K562 (cell line): ENCODE data around the gene ARHGAP9. TPM values are rescaled to one million over a fixed set of nuclear protein-coding genes. Genes with fewer than 3 reads are reported as not detected.

ENCODE experiments used
- ARID2 ChIP-seq: fragments of 450-650 bp; IDR thresholded peaks from 2 replicates; pipeline ENCODE4 v1.6.1; 2017; ENCODE audit warnings: antibody characterized with exemption, mild to moderate bottlenecking
- CBX1 ChIP-seq: sonication (generic); IDR thresholded peaks from 2 replicates; pipeline ENCODE4 v1.6.1; 2016; ENCODE audit warnings: antibody characterized with exemption, low read depth, mild to moderate bottlenecking
- DMBX1 ChIP-seq: fragments of 250-450 bp; sonication (Bioruptor Pico); IDR thresholded peaks from 2 replicates; pipeline ENCODE4 v1.8.0; 2022; ENCODE audit warnings: inconsistent platforms, mild to moderate bottlenecking, moderate library complexity, borderline replicate concordance
- ETV1 ChIP-seq: fragments of 450-650 bp; conservative IDR thresholded peaks from 2 replicates; pipeline ENCODE4 v1.6.1; 2016; ENCODE audit warnings: missing genetic modification characterization, control low read depth, low read depth, missing compliant biosample characterization
- FUS ChIP-seq: fragments of 200-400 bp; formaldehyde crosslinking; optimal IDR thresholded peaks from 2 replicates; pipeline ENCODE3; 2017; ENCODE audit warnings: low read depth, low read length
- HNRNPH1 ChIP-seq: fragments of 200-400 bp; formaldehyde crosslinking; optimal IDR thresholded peaks from 2 replicates; pipeline ENCODE3; 2017; ENCODE audit warnings: low read depth, mild to moderate bottlenecking, low read length, moderate library complexity
- HSF4 ChIP-seq: fragments of 250-450 bp; sonication (Bioruptor Pico); IDR thresholded peaks from 2 replicates; pipeline ENCODE4 v2.1.2; 2022; ENCODE audit warnings: mild to moderate bottlenecking, moderate library complexity, borderline replicate concordance
- JUNB ChIP-seq: fragments of 450-650 bp; formaldehyde crosslinking; conservative IDR thresholded peaks from 2 replicates; pipeline ENCODE4 v1.4.0; 2020; ENCODE audit warnings: mild to moderate bottlenecking
- MYBL2 ChIP-seq, 2 experiments: fragments of 450-650 bp in 1 of 2; sonication (generic) in 1 of 2; formaldehyde crosslinking in 1 of 2; IDR thresholded peaks; 2 replicates each; pipeline versions ENCODE4 v1.6.1 to v1.8.1; 2017 to 2022; ENCODE audit warnings: borderline replicate concordance in 1 of 2, inconsistent platforms in 1 of 2, low read depth in 1 of 2, mild to moderate bottlenecking in 1 of 2, missing genetic modification reagents in 1 of 2, moderate library complexity in 1 of 2
- NR2C2 ChIP-seq, 2 experiments: fragments of 200-800 bp in 1 of 2; sonication (Bioruptor generic) in 1 of 2; sonication (generic) in 1 of 2; formaldehyde crosslinking in 1 of 2; IDR thresholded peaks; 2 replicates each; pipeline versions ENCODE4 v1.6.1 to v1.8.0; 2016 to 2022; ENCODE audit warnings: mild to moderate bottlenecking in 1 of 2, missing compliant biosample characterization in 1 of 2, missing genetic modification characterization in 1 of 2, missing genetic modification reagents in 1 of 2
- SMARCE1 ChIP-seq: fragments of 450-650 bp; IDR thresholded peaks from 2 replicates; pipeline ENCODE4 v1.7.1; 2016; ENCODE audit warnings: mild to moderate bottlenecking
- ZBTB8A ChIP-seq: fragments of 450-650 bp; IDR thresholded peaks from 2 replicates; pipeline ENCODE4 v1.6.1; 2018; ENCODE audit warnings: mild to moderate bottlenecking, moderate library complexity; ENCODE audit not compliant: partially characterized antibody
- ZNF324 ChIP-seq: fragments of 250-450 bp; sonication (Bioruptor Pico); IDR thresholded peaks from 2 replicates; pipeline ENCODE4 v1.4.0; 2020; ENCODE audit warnings: mild to moderate bottlenecking
- ZNF717 ChIP-seq: fragments of 250-450 bp; sonication (Bioruptor Pico); IDR thresholded peaks from 2 replicates; pipeline ENCODE4 v1.5.0; 2021
- ZNF75A ChIP-seq: fragments of 450-650 bp; formaldehyde crosslinking; IDR thresholded peaks from 2 replicates; pipeline ENCODE4 v1.4.0; 2020; ENCODE audit warnings: mild to moderate bottlenecking
- ZNF76 ChIP-seq: fragments of 250-450 bp; sonication (Bioruptor Pico); IDR thresholded peaks from 2 replicates; pipeline ENCODE4 v1.4.0; 2020; ENCODE audit warnings: mild to moderate bottlenecking, moderate library complexity, borderline replicate concordance
- polyA plus RNA-seq, 8 experiments: library from polyadenylated mRNA; depleted of rRNA in 4 of 8; stranded (reverse) in 5 of 8; unstranded in 3 of 8; fragments of >200 nt; fragmentation: Nextera tagmentation in 2 of 8; fragmentation: Illumina TruSeq in 1 of 8; extraction: Ambion mirVana in 2 of 8; extraction: Trizol in 1 of 8; gene quantifications; 2 replicates each; pipeline versions ENCODE4 v1.2.1 to v1.2.3, GENCODE V29; 2011 to 2014; ENCODE audit warnings: inconsistent platforms in 1 of 8, missing spikeins in 1 of 8
- total RNA-seq, 7 experiments: library from RNA; depleted of rRNA in 6 of 7; stranded (reverse); fragments of >200 nt in 6 of 7; fragmentation: Illumina TruSeq in 2 of 7; extraction: Trizol in 2 of 7; gene quantifications; 2 replicates each; pipeline versions ENCODE4 v1.2.1 to v1.2.3, GENCODE V29; 2011 to 2021; ENCODE audit warnings: low replicate concordance in 1 of 7
- TF ChIP-seq, protein P1 (sequence below): fragments of 450-650 bp; formaldehyde crosslinking; IDR thresholded peaks from 2 replicates; pipeline ENCODE4 v1.4.0; 2022; ENCODE audit warnings: mild to moderate bottlenecking, moderate library complexity
- TF ChIP-seq, protein P2 (sequence below), 3 experiments: fragments of 200-800 bp in 1 of 3; fragments of 250-450 bp in 1 of 3; fragments of 450-650 bp in 1 of 3; sonication (Bioruptor Pico) in 1 of 3; sonication (Bioruptor generic) in 1 of 3; formaldehyde crosslinking in 1 of 3; IDR thresholded peaks; 2 replicates each; pipeline versions ENCODE4 v1.6.1 to v1.8.0; 2016 to 2022; ENCODE audit warnings: mild to moderate bottlenecking in 2 of 3, missing genetic modification characterization in 2 of 3, missing compliant biosample characterization in 1 of 3, moderate library complexity in 1 of 3
- TF ChIP-seq, protein P3 (sequence below): fragments of 250-450 bp; sonication (Bioruptor Pico); IDR thresholded peaks from 2 replicates; pipeline ENCODE4 v1.4.0; 2020; ENCODE audit warnings: mild to moderate bottlenecking, moderate library complexity, borderline replicate concordance

ARHGAP9 gene
- total and polyA plus RNA-seq, 9 of the 15 experiments (the other 6 are each of a cell fraction or from before 2014, with no cell fraction given) = 1.5 to 10.2 (median 5.1) TPM

DNA sequence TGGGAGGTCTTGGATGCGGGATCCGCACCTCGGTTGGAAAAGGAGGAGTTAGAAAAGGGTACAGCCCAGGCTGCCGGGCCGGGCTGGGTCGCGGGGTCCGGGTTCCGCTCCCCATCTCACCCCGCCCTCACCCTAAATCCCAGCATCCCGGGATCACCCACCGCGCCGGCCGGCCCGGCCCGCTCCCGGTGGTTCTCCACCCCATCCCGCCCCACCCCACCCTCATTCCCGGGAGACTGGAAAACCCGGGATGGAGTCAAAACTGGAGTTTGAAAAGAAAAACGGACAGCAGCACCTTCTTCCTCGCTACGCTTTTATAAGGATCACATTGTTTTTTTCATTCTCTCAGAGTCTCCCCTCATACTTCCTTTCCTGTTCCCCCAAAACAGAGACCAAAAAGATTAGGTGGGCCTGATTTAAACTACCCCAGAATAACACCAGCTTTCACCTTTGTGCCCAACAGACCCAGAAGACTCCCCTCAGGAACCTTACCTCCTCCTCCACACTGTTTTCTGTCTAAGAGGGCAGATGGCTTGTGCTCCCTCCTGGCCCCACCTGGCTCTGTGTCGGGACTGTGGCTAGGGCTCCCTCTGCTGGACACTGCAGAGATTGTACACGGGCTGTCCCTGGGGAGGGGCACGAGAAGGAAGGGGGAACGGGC, 17.3 kb downstream of the ARHGAP9 start (continued):
- no peak for TF ChIP-seq NR2C2 (CRISPR knock-in tag; IDR thresholded peaks at IDR 0.05)
- no peak for TF ChIP-seq NR2C2 (tag; IDR thresholded peaks at IDR 0.05)
- TF ChIP-seq, protein P1, sequence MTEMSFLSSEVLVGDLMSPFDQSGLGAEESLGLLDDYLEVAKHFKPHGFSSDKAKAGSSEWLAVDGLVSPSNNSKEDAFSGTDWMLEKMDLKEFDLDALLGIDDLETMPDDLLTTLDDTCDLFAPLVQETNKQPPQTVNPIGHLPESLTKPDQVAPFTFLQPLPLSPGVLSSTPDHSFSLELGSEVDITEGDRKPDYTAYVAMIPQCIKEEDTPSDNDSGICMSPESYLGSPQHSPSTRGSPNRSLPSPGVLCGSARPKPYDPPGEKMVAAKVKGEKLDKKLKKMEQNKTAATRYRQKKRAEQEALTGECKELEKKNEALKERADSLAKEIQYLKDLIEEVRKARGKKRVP (CRISPR knock-in tag) = no peak
- no peak for TF ChIP-seq CBX1
- no peak for TF ChIP-seq HSF4 (CRISPR knock-in tag)
- no peak for TF ChIP-seq DMBX1 (CRISPR knock-in tag)
- no peak for TF ChIP-seq ARID2
- no peak for TF ChIP-seq ZNF324 (CRISPR knock-in tag)
- TF ChIP-seq ZBTB8A = no peak
- TF ChIP-seq HNRNPH1 = no peak
- TF ChIP-seq SMARCE1 = no peak
- TF ChIP-seq ETV1 (tag) = no peak; the same call in 1 of the 2 replicates
- TF ChIP-seq JUNB (CRISPR knock-in tag) = no peak
- TF ChIP-seq ZNF717 (CRISPR knock-in tag) = no peak
- no peak for TF ChIP-seq FUS
- no peak for TF ChIP-seq ZNF76 (CRISPR knock-in tag)
- TF ChIP-seq, protein P2, sequence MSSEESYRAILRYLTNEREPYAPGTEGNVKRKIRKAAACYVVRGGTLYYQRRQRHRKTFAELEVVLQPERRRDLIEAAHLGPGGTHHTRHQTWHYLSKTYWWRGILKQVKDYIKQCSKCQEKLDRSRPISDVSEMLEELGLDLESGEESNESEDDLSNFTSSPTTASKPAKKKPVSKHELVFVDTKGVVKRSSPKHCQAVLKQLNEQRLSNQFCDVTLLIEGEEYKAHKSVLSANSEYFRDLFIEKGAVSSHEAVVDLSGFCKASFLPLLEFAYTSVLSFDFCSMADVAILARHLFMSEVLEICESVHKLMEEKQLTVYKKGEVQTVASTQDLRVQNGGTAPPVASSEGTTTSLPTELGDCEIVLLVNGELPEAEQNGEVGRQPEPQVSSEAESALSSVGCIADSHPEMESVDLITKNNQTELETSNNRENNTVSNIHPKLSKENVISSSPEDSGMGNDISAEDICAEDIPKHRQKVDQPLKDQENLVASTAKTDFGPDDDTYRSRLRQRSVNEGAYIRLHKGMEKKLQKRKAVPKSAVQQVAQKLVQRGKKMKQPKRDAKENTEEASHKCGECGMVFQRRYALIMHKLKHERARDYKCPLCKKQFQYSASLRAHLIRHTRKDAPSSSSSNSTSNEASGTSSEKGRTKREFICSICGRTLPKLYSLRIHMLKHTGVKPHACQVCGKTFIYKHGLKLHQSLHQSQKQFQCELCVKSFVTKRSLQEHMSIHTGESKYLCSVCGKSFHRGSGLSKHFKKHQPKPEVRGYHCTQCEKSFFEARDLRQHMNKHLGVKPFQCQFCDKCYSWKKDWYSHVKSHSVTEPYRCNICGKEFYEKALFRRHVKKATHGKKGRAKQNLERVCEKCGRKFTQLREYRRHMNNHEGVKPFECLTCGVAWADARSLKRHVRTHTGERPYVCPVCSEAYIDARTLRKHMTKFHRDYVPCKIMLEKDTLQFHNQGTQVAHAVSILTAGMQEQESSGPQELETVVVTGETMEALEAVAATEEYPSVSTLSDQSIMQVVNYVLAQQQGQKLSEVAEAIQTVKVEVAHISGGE (CRISPR knock-in tag; IDR thresholded peaks at IDR 0.05) = no peak; a peak in 1 of 6 replicates
- no peak for TF ChIP-seq MYBL2 (IDR thresholded peaks at IDR 0.05; ENCODE audit: low read depth)
- no peak for TF ChIP-seq MYBL2 (CRISPR knock-in tag; IDR thresholded peaks at IDR 0.05; ENCODE audit: borderline replicate concordance)
- TF ChIP-seq ZNF75A (CRISPR knock-in tag) = no peak
- TF ChIP-seq, protein P3, sequence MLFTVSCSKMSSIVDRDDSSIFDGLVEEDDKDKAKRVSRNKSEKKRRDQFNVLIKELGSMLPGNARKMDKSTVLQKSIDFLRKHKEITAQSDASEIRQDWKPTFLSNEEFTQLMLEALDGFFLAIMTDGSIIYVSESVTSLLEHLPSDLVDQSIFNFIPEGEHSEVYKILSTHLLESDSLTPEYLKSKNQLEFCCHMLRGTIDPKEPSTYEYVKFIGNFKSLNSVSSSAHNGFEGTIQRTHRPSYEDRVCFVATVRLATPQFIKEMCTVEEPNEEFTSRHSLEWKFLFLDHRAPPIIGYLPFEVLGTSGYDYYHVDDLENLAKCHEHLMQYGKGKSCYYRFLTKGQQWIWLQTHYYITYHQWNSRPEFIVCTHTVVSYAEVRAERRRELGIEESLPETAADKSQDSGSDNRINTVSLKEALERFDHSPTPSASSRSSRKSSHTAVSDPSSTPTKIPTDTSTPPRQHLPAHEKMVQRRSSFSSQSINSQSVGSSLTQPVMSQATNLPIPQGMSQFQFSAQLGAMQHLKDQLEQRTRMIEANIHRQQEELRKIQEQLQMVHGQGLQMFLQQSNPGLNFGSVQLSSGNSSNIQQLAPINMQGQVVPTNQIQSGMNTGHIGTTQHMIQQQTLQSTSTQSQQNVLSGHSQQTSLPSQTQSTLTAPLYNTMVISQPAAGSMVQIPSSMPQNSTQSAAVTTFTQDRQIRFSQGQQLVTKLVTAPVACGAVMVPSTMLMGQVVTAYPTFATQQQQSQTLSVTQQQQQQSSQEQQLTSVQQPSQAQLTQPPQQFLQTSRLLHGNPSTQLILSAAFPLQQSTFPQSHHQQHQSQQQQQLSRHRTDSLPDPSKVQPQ (CRISPR knock-in tag) = no peak
